22Rv1 (cell line): ENCODE results near the gene SH3PXD2A.

ENCODE experiments used
- ZFX ChIP-seq: fragments of 450-650 bp; IDR thresholded peaks from 2 replicates; pipeline ENCODE4 v1.6.1; 2017; ENCODE audit warnings: antibody characterized with exemption, borderline replicate concordance
- TF ChIP-seq, protein P1 (sequence below): fragments of 450-650 bp; IDR thresholded peaks from 2 replicates; pipeline ENCODE4 v1.5.1; 2017; ENCODE audit warnings: mild to moderate bottlenecking

DNA sequence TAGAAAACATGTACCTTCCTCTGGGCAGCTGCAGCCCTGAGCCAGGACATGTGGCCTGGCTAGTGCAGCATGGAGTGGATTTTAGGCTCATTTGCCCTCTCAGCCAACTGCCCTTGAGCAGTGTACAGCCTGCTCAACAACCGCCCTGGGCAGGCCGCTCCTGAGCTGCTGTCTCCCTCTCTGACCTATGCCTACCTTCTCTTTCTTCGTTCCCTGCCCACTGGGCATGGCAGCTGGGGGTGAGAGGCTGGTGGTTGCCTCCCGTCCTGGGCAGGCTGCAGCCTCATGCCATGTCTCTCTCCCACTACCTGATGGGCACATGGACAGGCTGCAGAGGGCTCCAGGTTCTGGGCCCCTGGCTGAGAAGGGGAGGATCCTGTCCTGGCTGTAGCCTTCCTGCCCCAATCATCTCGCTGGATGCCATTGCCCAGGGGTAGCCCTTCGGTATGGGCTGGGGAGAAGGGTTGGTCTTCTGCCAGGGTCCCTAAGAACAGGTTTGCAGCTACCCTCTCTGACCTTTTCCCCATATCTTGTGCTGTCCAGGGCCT, 264.6 kb downstream of the SH3PXD2A start:
- TF ChIP-seq, protein P1, sequence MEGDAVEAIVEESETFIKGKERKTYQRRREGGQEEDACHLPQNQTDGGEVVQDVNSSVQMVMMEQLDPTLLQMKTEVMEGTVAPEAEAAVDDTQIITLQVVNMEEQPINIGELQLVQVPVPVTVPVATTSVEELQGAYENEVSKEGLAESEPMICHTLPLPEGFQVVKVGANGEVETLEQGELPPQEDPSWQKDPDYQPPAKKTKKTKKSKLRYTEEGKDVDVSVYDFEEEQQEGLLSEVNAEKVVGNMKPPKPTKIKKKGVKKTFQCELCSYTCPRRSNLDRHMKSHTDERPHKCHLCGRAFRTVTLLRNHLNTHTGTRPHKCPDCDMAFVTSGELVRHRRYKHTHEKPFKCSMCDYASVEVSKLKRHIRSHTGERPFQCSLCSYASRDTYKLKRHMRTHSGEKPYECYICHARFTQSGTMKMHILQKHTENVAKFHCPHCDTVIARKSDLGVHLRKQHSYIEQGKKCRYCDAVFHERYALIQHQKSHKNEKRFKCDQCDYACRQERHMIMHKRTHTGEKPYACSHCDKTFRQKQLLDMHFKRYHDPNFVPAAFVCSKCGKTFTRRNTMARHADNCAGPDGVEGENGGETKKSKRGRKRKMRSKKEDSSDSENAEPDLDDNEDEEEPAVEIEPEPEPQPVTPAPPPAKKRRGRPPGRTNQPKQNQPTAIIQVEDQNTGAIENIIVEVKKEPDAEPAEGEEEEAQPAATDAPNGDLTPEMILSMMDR, result no peak
- TF ChIP-seq ZFX, result no peak
